Kidney epithelial cell (primary cell): Measurements from ENCODE around the gene AMN. TPM values are rescaled to one million over a fixed set of nuclear protein-coding genes. Genes with fewer than 3 reads are reported as not detected.

Experiments used
- DNase-seq: peaks from one replicate; pipeline ENCODE4 v3.0.0-alpha.2; 2010; ENCODE audit warnings: low read depth
- H3K27me3 ChIP-seq: 2 replicates; pipeline ENCODE4 v1.6.0; 2011; ENCODE audit warnings: low read length; ENCODE audit not compliant: control insufficient read depth, insufficient read depth
- H3K36me3 ChIP-seq: 2 replicates; pipeline ENCODE4 v1.5.1; 2011; ENCODE audit warnings: low read length; ENCODE audit not compliant: control insufficient read depth, insufficient read depth
- H3K4me3 ChIP-seq: 2 replicates; pipeline ENCODE4 v1.5.1; 2011; ENCODE audit warnings: low read depth, mild to moderate bottlenecking, control low read depth, low read length
- total RNA-seq: library from RNA; depleted of rRNA; stranded (reverse); fragments of >200 nt; gene quantifications from 2 replicates; pipeline ENCODE4 v1.2.3, GENCODE V29; 2015
- TF ChIP-seq, protein P1 (sequence below): IDR thresholded peaks from 2 replicates; pipeline ENCODE4 v1.5.1; 2011; ENCODE audit warnings: mild to moderate bottlenecking, moderate library complexity, low read length, control low read depth, inconsistent platforms; ENCODE audit not compliant: insufficient read depth, poor library complexity, severe bottlenecking

AMN gene
- total RNA-seq, 1 donor from 2014 or later = 0.54 TPM

DNA sequence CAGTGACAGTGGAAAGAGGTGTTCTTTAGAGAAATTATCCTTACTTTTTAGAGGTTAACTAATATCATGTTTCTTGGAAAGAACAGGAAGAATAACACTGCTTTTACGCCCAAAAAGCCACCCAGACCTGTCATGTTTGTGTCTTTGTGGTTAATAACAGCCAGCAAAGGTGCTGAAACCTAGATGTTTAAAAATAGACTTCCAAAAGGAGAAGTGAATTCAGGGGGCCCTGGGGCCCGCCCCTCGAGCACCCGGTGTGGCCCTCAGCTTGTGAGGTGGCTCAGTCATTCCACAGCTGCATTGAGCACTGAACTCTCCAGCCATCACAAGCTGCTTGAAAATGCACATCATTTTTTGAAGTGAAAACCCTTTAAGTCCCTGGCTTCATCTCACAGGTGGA, 20.8 kb upstream of the AMN start:
- no peak for DNase-seq
- TF ChIP-seq, protein P1, sequence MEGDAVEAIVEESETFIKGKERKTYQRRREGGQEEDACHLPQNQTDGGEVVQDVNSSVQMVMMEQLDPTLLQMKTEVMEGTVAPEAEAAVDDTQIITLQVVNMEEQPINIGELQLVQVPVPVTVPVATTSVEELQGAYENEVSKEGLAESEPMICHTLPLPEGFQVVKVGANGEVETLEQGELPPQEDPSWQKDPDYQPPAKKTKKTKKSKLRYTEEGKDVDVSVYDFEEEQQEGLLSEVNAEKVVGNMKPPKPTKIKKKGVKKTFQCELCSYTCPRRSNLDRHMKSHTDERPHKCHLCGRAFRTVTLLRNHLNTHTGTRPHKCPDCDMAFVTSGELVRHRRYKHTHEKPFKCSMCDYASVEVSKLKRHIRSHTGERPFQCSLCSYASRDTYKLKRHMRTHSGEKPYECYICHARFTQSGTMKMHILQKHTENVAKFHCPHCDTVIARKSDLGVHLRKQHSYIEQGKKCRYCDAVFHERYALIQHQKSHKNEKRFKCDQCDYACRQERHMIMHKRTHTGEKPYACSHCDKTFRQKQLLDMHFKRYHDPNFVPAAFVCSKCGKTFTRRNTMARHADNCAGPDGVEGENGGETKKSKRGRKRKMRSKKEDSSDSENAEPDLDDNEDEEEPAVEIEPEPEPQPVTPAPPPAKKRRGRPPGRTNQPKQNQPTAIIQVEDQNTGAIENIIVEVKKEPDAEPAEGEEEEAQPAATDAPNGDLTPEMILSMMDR = no peak
- H3K4me3 ChIP-seq = no peak overlapping the region
- H3K36me3 ChIP-seq = no peaks in the 10 kb centered on the region
- H3K27me3 ChIP-seq = no peaks in the 10 kb centered on the region

DNA sequence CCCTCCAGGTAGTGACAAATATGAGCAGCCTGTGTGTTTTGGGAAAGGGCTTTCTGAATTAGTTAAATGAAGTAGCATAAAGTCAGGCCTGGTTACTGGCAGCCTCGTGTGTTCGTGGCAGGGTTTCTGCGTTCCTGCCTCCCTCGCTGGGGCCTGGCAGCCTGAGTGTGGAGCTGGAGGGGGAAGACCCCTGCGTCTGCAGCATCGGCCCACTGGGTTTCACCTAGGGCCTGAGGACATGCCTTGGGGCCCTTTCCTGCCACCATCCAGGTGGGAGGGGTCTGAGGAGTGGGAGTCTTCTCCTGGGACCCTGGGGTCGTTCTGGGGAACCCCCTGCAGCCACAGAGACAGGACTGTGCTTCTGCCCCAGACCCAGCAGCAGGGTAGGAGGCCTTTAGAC, 20.4 kb upstream of the AMN start:
- Histone ChIP-seq H3K4me3 (no peak overlapping the region), H3K27me3 (no peaks in the 10 kb centered on the region), H3K36me3 (no peaks in the 10 kb centered on the region)
- TF ChIP-seq, protein P1 = no peak
- no peak for DNase-seq

DNA sequence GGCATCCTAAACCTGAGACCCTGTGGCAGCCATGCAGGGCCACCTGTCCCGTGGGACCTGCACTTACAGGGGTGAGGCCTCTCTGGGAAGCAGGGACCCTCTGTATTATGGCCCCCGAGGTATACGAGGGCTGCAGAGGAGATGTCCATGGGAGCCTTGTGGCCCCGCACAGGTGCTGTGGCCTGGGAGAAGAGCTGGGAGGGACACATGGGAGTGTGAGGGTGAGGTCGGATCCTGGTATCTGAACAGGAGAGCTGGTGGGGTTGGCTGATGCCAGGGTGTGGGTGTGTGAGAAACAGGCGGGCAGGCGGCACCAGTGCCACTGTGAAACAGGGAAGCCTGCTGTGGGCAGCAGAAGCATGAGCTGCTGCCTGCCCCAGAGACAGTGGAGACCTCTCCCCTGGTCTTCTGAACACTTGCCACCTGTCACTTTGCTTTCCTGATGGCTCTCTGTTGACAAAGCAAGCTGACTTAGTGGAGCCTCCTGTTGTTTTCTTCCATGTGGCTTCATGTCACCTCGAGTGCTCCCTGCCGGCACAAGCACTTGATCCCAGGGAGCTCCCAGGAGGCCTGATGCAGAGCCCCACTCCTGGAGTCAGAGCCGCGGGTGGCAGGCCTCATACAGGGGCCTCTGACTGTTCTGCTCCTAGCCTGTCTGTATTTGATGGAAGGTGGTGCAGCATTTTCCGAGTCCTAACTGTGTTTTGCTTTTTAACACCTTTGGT, 19.8 kb upstream of the AMN start:
- Histone ChIP-seq H3K36me3 (no peaks in the 10 kb centered on the region), H3K4me3 (no peak overlapping the region), H3K27me3 (no peaks in the 10 kb centered on the region)
- no peak for DNase-seq
- TF ChIP-seq, protein P1 = no peak

DNA sequence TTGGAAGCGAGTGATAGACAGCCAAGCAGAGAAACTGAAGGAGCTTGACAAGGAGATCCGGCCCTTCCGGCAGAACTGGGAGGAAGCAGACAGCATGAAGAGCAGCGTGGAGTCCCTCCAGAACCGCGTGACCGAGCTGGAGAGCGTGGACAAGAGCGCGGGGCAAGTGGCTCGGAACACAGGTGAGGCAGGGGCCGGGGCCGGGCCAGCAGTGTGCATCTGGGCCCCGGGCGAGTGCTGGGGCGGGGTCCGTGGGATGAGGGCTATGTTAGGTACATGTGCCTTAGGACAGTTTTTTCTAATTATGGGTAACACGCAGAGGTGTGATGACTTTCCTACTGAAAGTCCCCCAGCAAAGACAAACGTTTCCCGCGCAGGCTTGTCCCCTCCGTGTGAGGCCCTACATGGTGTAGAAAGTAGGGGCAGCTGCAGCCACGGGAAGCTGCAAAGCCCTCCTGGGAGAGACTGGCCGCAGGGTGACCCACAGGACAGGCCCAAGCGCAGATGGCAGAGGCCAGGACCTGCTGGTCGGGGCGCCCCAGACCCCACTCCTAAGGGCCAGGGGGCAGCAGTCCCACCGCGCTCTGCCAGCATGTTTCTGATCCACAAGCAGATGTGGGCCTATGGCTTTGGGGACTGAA, 19.1 kb upstream of the AMN start:
- no peak for DNase-seq
- Histone ChIP-seq H3K36me3 (no peaks in the 10 kb centered on the region), H3K27me3 (no peaks in the 10 kb centered on the region), H3K4me3 (no peak overlapping the region)
- TF ChIP-seq, protein P1 = no peak

DNA sequence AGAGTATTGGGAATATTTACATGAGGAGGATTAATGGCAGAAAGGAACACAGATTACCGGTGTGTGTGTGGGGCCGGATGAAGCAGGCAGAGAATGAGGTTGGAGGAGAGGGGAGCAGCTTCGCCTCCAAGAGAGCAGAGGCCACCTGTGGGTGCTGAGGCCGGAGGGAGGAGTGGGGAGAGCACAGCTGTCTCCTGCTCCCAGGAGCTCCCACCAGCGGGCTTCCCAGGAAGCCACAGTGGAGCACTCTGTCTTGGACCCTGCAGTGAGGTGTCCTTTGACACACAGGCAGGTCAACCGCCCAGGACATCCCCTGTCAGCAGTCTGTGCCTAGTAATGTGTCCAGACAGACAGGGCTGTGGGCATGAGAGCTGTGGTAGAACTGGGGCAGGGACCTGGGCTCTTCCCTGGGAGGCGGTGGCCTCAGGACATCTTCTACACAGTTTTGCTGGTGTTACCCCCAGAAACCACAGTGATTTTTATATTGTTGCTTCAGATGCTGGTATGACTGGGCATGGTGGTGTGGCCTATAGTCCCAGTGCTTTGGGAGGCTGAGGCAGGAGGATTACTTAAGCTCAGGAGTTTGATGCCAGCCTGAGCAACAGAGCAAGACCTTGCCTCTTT, 18.5 kb upstream of the AMN start:
- Histone ChIP-seq H3K36me3 (no peaks in the 10 kb centered on the region), H3K4me3 (no peak overlapping the region), H3K27me3 (no peaks in the 10 kb centered on the region)
- TF ChIP-seq, protein P1 = no peak
- no peak for DNase-seq
